ENCODE results near the gene SNX12. TPM values are rescaled to one million over a fixed set of nuclear protein-coding genes. Genes with fewer than 3 reads are reported as not detected.

The SNX12 gene
- total and polyA plus RNA-seq, 4 donors = 22.7 to 67.7 (median 38.5) TPM

- ATAC-seq (ENCODE audit: insufficient read depth, low FRiP score) = no peak
- Histone ChIP-seq H3K36me3 (ENCODE audit: control insufficient read depth in 4 of 4, insufficient read depth in 4 of 4, low read length in 4 of 4) (no peaks in the 10 kb centered on the region), H3K27me3 (ENCODE audit: control insufficient read depth in 3 of 3, insufficient read depth in 3 of 3, low read length in 2 of 3) (no peaks in the 10 kb centered on the region), H3K4me1 (ENCODE audit: control insufficient read depth in 5 of 5, insufficient read depth in 5 of 5, low read length in 5 of 5) (no peaks in the 10 kb centered on the region), H3K27ac (ENCODE audit: low read depth in 1 of 2, low read length in 1 of 2) (no peak overlapping the region), H3K9me3 (ENCODE audit: control insufficient read depth in 4 of 4, insufficient read depth in 3 of 4, low read length in 3 of 4) (no peaks in the 10 kb centered on the region), H3K9ac (ENCODE audit: insufficient read depth in 1 of 2, low read length in 2 of 2) (no peak overlapping the region), H3K4me3 (no peak overlapping the region)
- 53 to 64% methylated on average over 3 of the region's 3 CpGs for WGBS, 2 donors
- TF ChIP-seq, protein P1, sequence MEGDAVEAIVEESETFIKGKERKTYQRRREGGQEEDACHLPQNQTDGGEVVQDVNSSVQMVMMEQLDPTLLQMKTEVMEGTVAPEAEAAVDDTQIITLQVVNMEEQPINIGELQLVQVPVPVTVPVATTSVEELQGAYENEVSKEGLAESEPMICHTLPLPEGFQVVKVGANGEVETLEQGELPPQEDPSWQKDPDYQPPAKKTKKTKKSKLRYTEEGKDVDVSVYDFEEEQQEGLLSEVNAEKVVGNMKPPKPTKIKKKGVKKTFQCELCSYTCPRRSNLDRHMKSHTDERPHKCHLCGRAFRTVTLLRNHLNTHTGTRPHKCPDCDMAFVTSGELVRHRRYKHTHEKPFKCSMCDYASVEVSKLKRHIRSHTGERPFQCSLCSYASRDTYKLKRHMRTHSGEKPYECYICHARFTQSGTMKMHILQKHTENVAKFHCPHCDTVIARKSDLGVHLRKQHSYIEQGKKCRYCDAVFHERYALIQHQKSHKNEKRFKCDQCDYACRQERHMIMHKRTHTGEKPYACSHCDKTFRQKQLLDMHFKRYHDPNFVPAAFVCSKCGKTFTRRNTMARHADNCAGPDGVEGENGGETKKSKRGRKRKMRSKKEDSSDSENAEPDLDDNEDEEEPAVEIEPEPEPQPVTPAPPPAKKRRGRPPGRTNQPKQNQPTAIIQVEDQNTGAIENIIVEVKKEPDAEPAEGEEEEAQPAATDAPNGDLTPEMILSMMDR (IDR thresholded peaks at IDR 0.05; ENCODE audit: control extremely low read depth, extremely low read depth) = no peak
- peak in 1 of 3 donors; percentile 40 for DNase-seq
Measured at GRCh38 chrX:71081330-71082123, 13.4 kb upstream of the SNX12 start.

- H3K4me1 ChIP-seq (ENCODE audit: control insufficient read depth in 5 of 5, insufficient read depth in 5 of 5, low read length in 5 of 5) = peaks cover 0 to 4% (median 0%) of the 10 kb centered on the region in 5 donors
- 61 to 89% methylated on average over 5 of the region's 5 CpGs for WGBS, 2 donors
- no peak for ATAC-seq (ENCODE audit: insufficient read depth, low FRiP score)
Measured at GRCh38 chrX:71070531-71070930, 2.4 kb upstream of the SNX12 start.

DNA sequence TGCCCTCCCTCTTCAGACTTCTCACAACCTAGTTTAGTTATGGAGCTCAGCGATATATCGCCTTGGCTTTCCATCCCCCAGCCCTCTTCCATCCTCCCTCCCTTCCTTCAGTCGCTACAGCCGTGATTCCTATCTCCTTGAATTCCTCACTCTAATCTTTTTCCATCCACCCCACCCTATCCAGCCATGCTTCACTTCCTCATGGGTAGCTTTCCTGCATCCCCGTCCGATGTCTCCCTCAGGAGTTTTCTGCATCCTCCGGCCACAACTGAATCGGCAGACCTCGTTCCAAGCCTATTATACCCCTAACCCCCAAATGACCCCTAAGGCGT, 456 bp downstream of the SNX12 start:
- peaks cover 0 to 4% (median 0%) of the 10 kb centered on the region in 4 donors for H3K9me3 ChIP-seq (ENCODE audit: control insufficient read depth in 4 of 4, insufficient read depth in 3 of 4, low read length in 3 of 4)
- peaks cover 0 to 3% (median under 1%) of the 10 kb centered on the region in 4 donors for H3K36me3 ChIP-seq (ENCODE audit: control insufficient read depth in 4 of 4, insufficient read depth in 4 of 4, low read length in 4 of 4)
- 1 to 35% methylated on average over 10 of the region's 10 CpGs for WGBS, 2 donors
- H3K4me3 ChIP-seq = peak overlapping the region; percentile 51
- DNase-seq = no peak
- no peaks in the 10 kb centered on the region for H3K27me3 ChIP-seq (ENCODE audit: control insufficient read depth in 3 of 3, insufficient read depth in 3 of 3, low read length in 2 of 3)
- peak overlapping the region; percentile 73 to 82 for H3K27ac ChIP-seq (ENCODE audit: low read depth in 1 of 2, low read length in 1 of 2)
- peak overlapping the region in 1 of 2 donors; percentile 82 for H3K9ac ChIP-seq (ENCODE audit: insufficient read depth in 1 of 2, low read length in 2 of 2)
- TF ChIP-seq, protein P1 (IDR thresholded peaks at IDR 0.05; ENCODE audit: control extremely low read depth, extremely low read depth) = no peak
- peaks cover 0 to 4% (median 0%) of the 10 kb centered on the region in 5 donors for H3K4me1 ChIP-seq (ENCODE audit: control insufficient read depth in 5 of 5, insufficient read depth in 5 of 5, low read length in 5 of 5)
- no peak for ATAC-seq (ENCODE audit: insufficient read depth, low FRiP score)

More at GRCh38 chrX:71070531-71070930, 2.4 kb upstream of the SNX12 start:
- Histone ChIP-seq H3K36me3 (ENCODE audit: control insufficient read depth in 4 of 4, insufficient read depth in 4 of 4, low read length in 4 of 4) (no peaks in the 10 kb centered on the region), H3K9ac (ENCODE audit: insufficient read depth in 1 of 2, low read length in 2 of 2) (no peak overlapping the region), H3K4me3 (no peak overlapping the region), H3K27ac (ENCODE audit: low read depth in 1 of 2, low read length in 1 of 2) (no peak overlapping the region), H3K9me3 (ENCODE audit: control insufficient read depth in 4 of 4, insufficient read depth in 3 of 4, low read length in 3 of 4) (peaks cover 0 to 4% (median 0%) of the 10 kb centered on the region in 4 donors), H3K27me3 (ENCODE audit: control insufficient read depth in 3 of 3, insufficient read depth in 3 of 3, low read length in 2 of 3) (no peaks in the 10 kb centered on the region)
- DNase-seq = no peak
- TF ChIP-seq, protein P1 (IDR thresholded peaks at IDR 0.05; ENCODE audit: control extremely low read depth, extremely low read depth) = no peak
